Neural cell (in vitro differentiated cells): ENCODE results near the gene NARS2. TPM values are rescaled to one million over a fixed set of nuclear protein-coding genes. Genes with fewer than 3 reads are reported as not detected.

ENCODE experiments used
- H2AFZ ChIP-seq: fragments of 200-600, 300-800 bp; sonication (generic), shearing (Covaris generic); 2 replicates; pipeline ENCODE4 v1.6.0; 2014; ENCODE audit warnings: low read depth, mild to moderate bottlenecking, antibody characterized with exemption, low read length, moderate library complexity
- H3F3A ChIP-seq: fragments of 200-600 bp; shearing (Covaris generic); 2 replicates; pipeline ENCODE4 v1.6.1; 2016; ENCODE audit warnings: mild to moderate bottlenecking, moderate library complexity, mixed read lengths, antibody characterized with exemption, low read length; ENCODE audit not compliant: insufficient read depth, poor library complexity, severe bottlenecking
- H3K27ac ChIP-seq: fragments of 200-600, 300-800 bp; sonication (generic), shearing (Covaris generic); 2 replicates; pipeline ENCODE4 v1.5.1; 2014; ENCODE audit warnings: mild to moderate bottlenecking, low read length, moderate library complexity
- H3K27me3 ChIP-seq: fragments of 300-800, 200-600 bp; sonication (generic), shearing (Covaris generic); 2 replicates; pipeline ENCODE4 v1.6.0; 2014; ENCODE audit warnings: mild to moderate bottlenecking, low read depth, low read length, moderate library complexity; ENCODE audit not compliant: insufficient read depth
- H3K36me3 ChIP-seq: fragments of 300-800, 200-600 bp; sonication (generic), shearing (Covaris generic); 2 replicates; pipeline ENCODE4 v1.5.1; 2014; ENCODE audit warnings: mild to moderate bottlenecking, antibody characterized with exemption, low read length, moderate library complexity; ENCODE audit not compliant: insufficient read depth
- H3K4me2 ChIP-seq: fragments of 300-800, 200-600 bp; sonication (generic), shearing (Covaris generic); 2 replicates; pipeline ENCODE4 v1.6.0; 2014; ENCODE audit warnings: mild to moderate bottlenecking, low read length
- H3K4me3 ChIP-seq: fragments of 300-800, 200-600 bp; sonication (generic), shearing (Covaris generic); 2 replicates; pipeline ENCODE4 v1.5.1; 2014; ENCODE audit warnings: mild to moderate bottlenecking, low read length, moderate library complexity
- H3K79me2 ChIP-seq: fragments of 200-600 bp; shearing (Covaris generic); replicated peaks from 2 replicates; pipeline ENCODE4 v1.6.0; 2014; ENCODE audit warnings: mild to moderate bottlenecking, low read length, moderate library complexity; ENCODE audit not compliant: insufficient read depth
- H3K9ac ChIP-seq: fragments of 300-800, 200-600 bp; sonication (generic), shearing (Covaris generic); 2 replicates; pipeline ENCODE4 v1.6.1; 2016; ENCODE audit warnings: mild to moderate bottlenecking, low read length, mixed read lengths
- H3K9me2 ChIP-seq: fragments of 200-600 bp; shearing (Covaris generic); 2 replicates; pipeline ENCODE4 v1.6.1; 2016; ENCODE audit warnings: mild to moderate bottlenecking, low read length, mixed read lengths; ENCODE audit not compliant: insufficient read depth
- H3K9me3 ChIP-seq: fragments of 200-600, 300-800 bp; sonication (generic), shearing (Covaris generic); 2 replicates; pipeline ENCODE4 v1.6.1; 2016; ENCODE audit warnings: mild to moderate bottlenecking, mixed run types, low read length, moderate library complexity, mixed read lengths
- H4K20me1 ChIP-seq: fragments of 200-600 bp; shearing (Covaris generic); 2 replicates; pipeline ENCODE4 v1.6.1; 2016; ENCODE audit warnings: mild to moderate bottlenecking, mixed run types; ENCODE audit not compliant: insufficient read depth
- CTCF ChIP-seq: fragments of 450-650 bp; IDR thresholded peaks from 2 replicates; pipeline ENCODE4 v1.5.1; 2014; ENCODE audit warnings: antibody characterized with exemption, mild to moderate bottlenecking, moderate library complexity; ENCODE audit not compliant: poor library complexity, severe bottlenecking
- EP300 ChIP-seq: fragments of 450-650 bp; conservative IDR thresholded peaks from 2 replicates; pipeline ENCODE4 v1.6.1; 2014; ENCODE audit warnings: antibody characterized with exemption, mild to moderate bottlenecking, moderate library complexity; ENCODE audit not compliant: poor library complexity, severe bottlenecking
- EZH2 ChIP-seq: fragments of 200-600, 300-800 bp; shearing (Covaris generic), sonication (generic); IDR thresholded peaks from 2 replicates; pipeline ENCODE4 v1.6.1; 2014; ENCODE audit warnings: antibody characterized with exemption, low read length, borderline replicate concordance, mild to moderate bottlenecking; ENCODE audit not compliant: insufficient read depth, poor library complexity, severe bottlenecking
- MXI1 ChIP-seq: fragments of 450-650 bp; conservative IDR thresholded peaks from 2 replicates; pipeline ENCODE4 v1.6.1; 2014; ENCODE audit warnings: antibody characterized with exemption, mild to moderate bottlenecking; ENCODE audit not compliant: poor library complexity, severe bottlenecking
- POLR2AphosphoS5 ChIP-seq: IDR thresholded peaks from 2 replicates; pipeline ENCODE4 v1.6.1; 2012
- RAD21 ChIP-seq: fragments of 450-650 bp; conservative IDR thresholded peaks from 2 replicates; pipeline ENCODE4 v1.6.1; 2014; ENCODE audit warnings: antibody characterized with exemption, mild to moderate bottlenecking, moderate library complexity
- REST ChIP-seq: IDR thresholded peaks from 2 replicates; pipeline ENCODE4 v1.6.1; 2012; ENCODE audit warnings: borderline replicate concordance
- SMC3 ChIP-seq: fragments of 450-650 bp; conservative IDR thresholded peaks from 2 replicates; pipeline ENCODE4 v1.6.1; 2014; ENCODE audit warnings: antibody characterized with exemption, mild to moderate bottlenecking, moderate library complexity; ENCODE audit not compliant: poor library complexity
- TAF1 ChIP-seq: IDR thresholded peaks from 2 replicates; pipeline ENCODE4 v1.6.1; 2012; ENCODE audit warnings: low read depth
- polyA plus RNA-seq: library from polyadenylated mRNA; depleted of rRNA; stranded (reverse); fragments of >200 nt; gene quantifications from 2 replicates; pipeline ENCODE4 v1.2.3, GENCODE V29; 2014

NARS2 gene
- polyA plus RNA-seq, 1 donor from 2014 or later: 39.6 TPM

- no peak for TF ChIP-seq MXI1
- no peak for TF ChIP-seq POLR2AphosphoS5
- TF ChIP-seq SMC3: no peak
- TF ChIP-seq REST: no peak
- no peak for TF ChIP-seq EP300
- no peak for TF ChIP-seq EZH2
- no peak for TF ChIP-seq CTCF
- no peak for TF ChIP-seq RAD21
- TF ChIP-seq TAF1: no peak
- Histone ChIP-seq H3K79me2 (no peaks in the 10 kb centered on the region), H3K9me2 (no peaks in the 10 kb centered on the region), H3K4me3 (no peak overlapping the region), H3K4me2 (no peak overlapping the region), H3F3A (no peaks in the 10 kb centered on the region), H3K9me3 (no peaks in the 10 kb centered on the region), H2AFZ (no peak overlapping the region), H3K36me3 (no peaks in the 10 kb centered on the region), H3K9ac (no peak overlapping the region), H3K27me3 (no peaks in the 10 kb centered on the region), H4K20me1 (no peaks in the 10 kb centered on the region), H3K27ac (no peak overlapping the region)
Observed at GRCh38 chr11:78429660-78430059, 145.0 kb downstream of the NARS2 start.

- no peak overlapping the region for H3K4me3 ChIP-seq
- H3F3A ChIP-seq: no peaks in the 10 kb centered on the region
- H2AFZ ChIP-seq: no peak overlapping the region
- no peaks in the 10 kb centered on the region for H3K79me2 ChIP-seq
- TF ChIP-seq EZH2 (no peak), TAF1 (no peak), RAD21 (no peak), REST (no peak), POLR2AphosphoS5 (no peak), EP300 (no peak), SMC3 (no peak), CTCF (no peak), MXI1 (no peak)
- H3K36me3 ChIP-seq: no peaks in the 10 kb centered on the region
- no peak overlapping the region for H3K9ac ChIP-seq
- no peaks in the 10 kb centered on the region for H3K9me3 ChIP-seq
- no peak overlapping the region for H3K4me2 ChIP-seq
- no peaks in the 10 kb centered on the region for H3K27me3 ChIP-seq
- H4K20me1 ChIP-seq: no peaks in the 10 kb centered on the region
- no peaks in the 10 kb centered on the region for H3K9me2 ChIP-seq
- H3K27ac ChIP-seq: no peak overlapping the region
Observed at GRCh38 chr11:78429209-78429608, 145.5 kb downstream of the NARS2 start.
